Activated T-helper 1 cell treated with anti-CD3 and anti-CD28 coated beads, Interleukin-12 subunit alpha, Interleukin-12 subunit beta, Interleukin-2, Interleukin-4 antibody, amounts not matched to agents 30 ng/mL and 10 ng/mL and 1 ng/mL, durations not matched to agents 14 hours and 24 hours and 36 hours (primary cell): ENCODE measurements around the gene BUD13. TPM values are rescaled to one million over a fixed set of nuclear protein-coding genes. Genes with fewer than 3 reads are reported as not detected.
A peak's percentile ranks its signal among the peaks of the same experiment; 100 is the strongest.

ENCODE experiments used
- DNase-seq: peaks from one replicate; pipeline ENCODE4 v3.0.0; 2021; ENCODE audit warnings: low spot score
- H3K27ac Mint-ChIP-seq: one replicate; pipeline ENCODE4 v1.8.0; 2021; ENCODE audit warnings: mild to moderate bottlenecking, mixed read lengths
- H3K27me3 Mint-ChIP-seq: one replicate; pipeline ENCODE4 v1.8.0; 2022; ENCODE audit warnings: mild to moderate bottlenecking, moderate library complexity, mixed read lengths; ENCODE audit not compliant: insufficient read depth
- H3K36me3 Mint-ChIP-seq: one replicate; pipeline ENCODE4 v1.8.0; 2021; ENCODE audit warnings: low read depth, mixed read lengths
- H3K4me1 Mint-ChIP-seq: one replicate; pipeline ENCODE4 v1.8.0; 2021; ENCODE audit warnings: low read depth, mixed read lengths
- H3K4me3 Mint-ChIP-seq: one replicate; pipeline ENCODE4 v1.8.0; 2021; ENCODE audit warnings: mild to moderate bottlenecking, moderate library complexity, mixed read lengths
- H3K9me3 Mint-ChIP-seq: one replicate; pipeline ENCODE4 v1.8.0; 2021; ENCODE audit warnings: mixed read lengths
- intact Hi-C: fragments of 100-400 bp; cut with micrococcal nuclease; formaldehyde crosslinking; loops from one replicate; pipeline ENCODE4 v1.15.1; 2024
- total RNA-seq: library from RNA; stranded (reverse); gene quantifications from 2 replicates; pipeline ENCODE4 v1.2.3, GENCODE V29; 2022

The BUD13 gene, protein sequence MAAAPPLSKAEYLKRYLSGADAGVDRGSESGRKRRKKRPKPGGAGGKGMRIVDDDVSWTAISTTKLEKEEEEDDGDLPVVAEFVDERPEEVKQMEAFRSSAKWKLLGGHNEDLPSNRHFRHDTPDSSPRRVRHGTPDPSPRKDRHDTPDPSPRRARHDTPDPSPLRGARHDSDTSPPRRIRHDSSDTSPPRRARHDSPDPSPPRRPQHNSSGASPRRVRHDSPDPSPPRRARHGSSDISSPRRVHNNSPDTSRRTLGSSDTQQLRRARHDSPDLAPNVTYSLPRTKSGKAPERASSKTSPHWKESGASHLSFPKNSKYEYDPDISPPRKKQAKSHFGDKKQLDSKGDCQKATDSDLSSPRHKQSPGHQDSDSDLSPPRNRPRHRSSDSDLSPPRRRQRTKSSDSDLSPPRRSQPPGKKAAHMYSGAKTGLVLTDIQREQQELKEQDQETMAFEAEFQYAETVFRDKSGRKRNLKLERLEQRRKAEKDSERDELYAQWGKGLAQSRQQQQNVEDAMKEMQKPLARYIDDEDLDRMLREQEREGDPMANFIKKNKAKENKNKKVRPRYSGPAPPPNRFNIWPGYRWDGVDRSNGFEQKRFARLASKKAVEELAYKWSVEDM
- 30.0 and 33.4 TPM in 2 replicates for total RNA-seq

DNA sequence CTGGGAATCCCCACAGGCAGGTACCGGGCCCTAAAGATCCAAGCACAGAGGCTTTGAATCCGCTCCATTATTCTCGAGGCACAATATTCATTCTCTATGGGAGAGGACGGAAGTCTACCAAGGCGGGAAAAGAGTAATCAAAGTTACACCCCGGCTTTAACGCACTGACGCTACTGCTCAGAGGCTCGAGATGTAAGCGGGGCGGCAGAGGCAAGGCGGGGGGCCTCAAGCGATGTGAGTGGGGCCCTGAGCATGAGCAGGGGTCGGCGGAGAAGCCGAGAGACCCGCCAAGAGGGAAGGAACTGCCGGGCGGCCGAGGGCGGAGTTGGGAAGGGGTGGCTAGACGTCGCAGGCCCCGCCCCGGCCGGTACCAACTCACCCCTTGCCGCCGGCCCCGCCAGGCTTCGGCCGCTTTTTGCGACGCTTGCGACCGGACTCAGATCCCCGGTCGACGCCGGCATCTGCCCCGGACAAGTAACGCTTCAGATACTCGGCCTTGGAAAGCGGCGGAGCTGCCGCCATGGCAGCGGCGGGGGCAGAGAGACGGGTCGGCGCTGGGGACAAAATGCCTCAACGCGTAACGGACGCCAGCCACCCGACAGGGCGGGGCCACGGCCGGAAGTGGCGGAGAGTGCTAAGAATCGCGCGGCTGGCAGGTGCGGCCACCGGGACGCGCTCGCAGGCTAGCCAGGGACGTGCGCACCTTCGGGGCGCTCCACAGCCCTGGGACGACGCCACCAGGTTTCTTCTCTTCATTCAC lies at the start of gene BUD13:
BUD13 (minus strand) TSS at position 545 of the 760 bp plus-strand sequence; CDS start at position 522, 23 bp downstream.
- peak within 1 kb of the TSS; percentile 97 for H3K27ac Mint-ChIP-seq
- H3K36me3 Mint-ChIP-seq, result peaks cover 24% of the 10 kb centered on the region
- DNase-seq, result peak; percentile 93
- H3K4me1 Mint-ChIP-seq, result peaks cover 46% of the 10 kb centered on the region
- intact Hi-C loops, result loop anchor here (1.0 to 2.0 kb wide), 6 partner anchors 16 to 458 kb away; partner anchors contain the start of genes SIDT2, SIK3 and ZPR1
- H3K4me3 Mint-ChIP-seq, result peak within 1 kb of the TSS; percentile 99
- no peaks in the 10 kb centered on the region for H3K27me3 Mint-ChIP-seq
- no peaks in the 10 kb centered on the region for H3K9me3 Mint-ChIP-seq

DNA sequence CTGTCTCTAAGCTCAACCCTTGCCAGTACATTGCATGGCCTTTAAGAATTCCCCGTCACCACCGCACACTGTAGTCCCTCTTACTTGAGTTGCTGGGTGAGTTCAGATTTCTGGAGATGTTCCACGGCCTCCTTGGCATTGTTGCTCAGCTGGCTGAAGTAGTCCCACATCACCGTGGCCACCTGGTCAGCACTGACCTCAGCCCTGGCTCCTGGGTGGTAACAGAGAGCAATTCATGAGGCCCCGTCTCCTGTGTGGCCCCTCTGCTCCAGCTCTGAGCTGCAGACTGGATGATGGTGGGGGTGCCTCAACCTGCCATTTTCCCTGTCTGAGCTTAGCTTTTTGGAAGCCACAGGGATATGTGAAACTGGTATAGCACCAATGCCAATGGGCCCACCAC lies 49.8 kb upstream of the BUD13 start:
- intact Hi-C loops, result no loop called here
- Mint-ChIP-seq H3K4me3 (no peak overlapping the region), H3K27me3 (no peaks in the 10 kb centered on the region), H3K9me3 (no peaks in the 10 kb centered on the region), H3K36me3 (no peaks in the 10 kb centered on the region), H3K4me1 (no peaks in the 10 kb centered on the region), H3K27ac (no peak overlapping the region)
- no peak for DNase-seq

DNA sequence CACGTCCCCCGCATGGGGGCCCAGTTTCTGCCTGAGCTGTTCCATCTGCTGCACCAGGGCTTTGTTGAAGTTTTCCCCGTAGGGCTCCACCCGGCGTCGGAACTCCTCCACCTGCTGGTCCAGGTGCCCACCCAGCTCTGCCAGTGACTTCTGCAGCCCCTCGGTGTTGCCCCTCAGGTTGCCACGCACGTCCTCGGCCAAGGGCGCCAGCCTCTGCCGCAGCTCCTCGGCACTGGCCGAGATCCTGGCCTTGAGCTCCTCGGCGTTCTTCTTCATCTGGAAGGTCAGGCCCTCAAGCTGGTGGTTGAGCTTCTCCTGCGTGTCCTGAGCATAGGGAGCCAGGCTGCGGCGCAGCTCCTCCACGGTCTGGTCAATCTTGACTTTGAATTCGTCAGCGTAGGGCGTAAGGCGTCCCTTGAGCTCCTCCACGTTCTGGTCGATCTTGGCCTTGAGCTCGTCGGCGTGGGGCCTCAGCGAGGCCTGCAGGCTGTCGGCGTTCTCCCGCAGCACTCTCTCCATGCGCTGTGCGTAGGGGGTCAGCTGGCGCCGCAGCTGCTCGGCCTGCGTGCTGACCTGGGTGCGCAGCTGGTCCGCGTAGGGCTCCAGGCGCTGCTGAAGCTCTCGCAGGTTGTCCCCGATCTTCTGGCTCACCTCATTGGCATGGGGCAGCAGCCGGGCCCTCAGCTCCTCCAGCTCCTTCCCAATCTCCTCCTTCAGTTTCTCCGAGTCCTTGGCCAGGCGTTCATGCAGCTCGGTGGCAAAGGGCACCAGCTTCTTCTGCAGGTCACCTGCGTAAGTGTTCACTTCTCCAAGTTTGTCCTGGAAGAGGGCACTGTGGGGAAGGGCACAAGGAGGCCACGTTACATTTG lies 48.5 kb upstream of the BUD13 start:
- Mint-ChIP-seq H3K4me3 (no peak overlapping the region), H3K27ac (no peak overlapping the region), H3K9me3 (no peaks in the 10 kb centered on the region), H3K27me3 (no peaks in the 10 kb centered on the region), H3K4me1 (no peaks in the 10 kb centered on the region), H3K36me3 (no peaks in the 10 kb centered on the region)
- intact Hi-C loops, result no loop called here
- DNase-seq, result no peak

DNA sequence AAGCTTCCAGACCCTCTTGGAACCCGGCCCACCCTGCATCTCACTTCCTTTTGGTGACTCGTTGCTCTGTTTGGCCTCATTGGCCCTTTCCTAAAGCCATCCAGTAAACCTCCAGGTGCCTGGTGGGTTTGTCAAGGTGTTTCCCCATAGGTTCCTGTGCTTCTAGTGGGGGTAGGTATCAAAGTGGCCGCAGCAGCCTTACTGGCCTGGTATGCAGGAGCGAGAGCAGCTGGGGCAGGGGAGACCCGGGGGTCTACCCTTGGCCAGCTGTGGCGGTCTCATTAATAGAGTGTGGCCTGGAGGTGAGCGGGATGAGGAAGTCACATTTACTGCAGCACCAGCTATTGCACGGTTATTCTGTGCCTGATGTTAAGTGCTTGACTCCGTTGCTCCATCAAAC lies 46.3 kb upstream of the BUD13 start:
- Mint-ChIP-seq H3K36me3 (no peaks in the 10 kb centered on the region), H3K27ac (no peak overlapping the region), H3K27me3 (no peaks in the 10 kb centered on the region), H3K4me1 (no peaks in the 10 kb centered on the region), H3K4me3 (no peak overlapping the region), H3K9me3 (no peaks in the 10 kb centered on the region)
- DNase-seq, result no peak
- intact Hi-C loops, result no loop called here

GRCh38 chr11:116814502-116814901 lies 41.7 kb upstream of the BUD13 start:
- no peak for DNase-seq
- H3K27ac Mint-ChIP-seq, result no peak overlapping the region
- no peak overlapping the region for H3K4me3 Mint-ChIP-seq
- H3K4me1 Mint-ChIP-seq, result no peaks in the 10 kb centered on the region
- peaks cover 7% of the 10 kb centered on the region for H3K27me3 Mint-ChIP-seq
- H3K9me3 Mint-ChIP-seq, result no peaks in the 10 kb centered on the region
- intact Hi-C loops, result no loop called here
- no peaks in the 10 kb centered on the region for H3K36me3 Mint-ChIP-seq

GRCh38 chr11:116813781-116814471 lies 41.1 kb upstream of the BUD13 start:
- no peak for DNase-seq

GRCh38 chr11:116813170-116813569 lies 40.4 kb upstream of the BUD13 start:
- no peak overlapping the region for H3K27ac Mint-ChIP-seq
- H3K27me3 Mint-ChIP-seq, result peaks cover 7% of the 10 kb centered on the region
- DNase-seq, result no peak
- H3K9me3 Mint-ChIP-seq, result no peaks in the 10 kb centered on the region
- no peaks in the 10 kb centered on the region for H3K4me1 Mint-ChIP-seq
- no peaks in the 10 kb centered on the region for H3K36me3 Mint-ChIP-seq
- no peak overlapping the region for H3K4me3 Mint-ChIP-seq
- intact Hi-C loops, result no loop called here

More at GRCh38 chr11:116813781-116814471, 41.1 kb upstream of the BUD13 start:
- peaks cover 7% of the 10 kb centered on the region for H3K27me3 Mint-ChIP-seq
- H3K27ac Mint-ChIP-seq, result no peak overlapping the region
- no peaks in the 10 kb centered on the region for H3K9me3 Mint-ChIP-seq
- no peaks in the 10 kb centered on the region for H3K4me1 Mint-ChIP-seq
- intact Hi-C loops, result no loop called here
- no peak overlapping the region for H3K4me3 Mint-ChIP-seq
- H3K36me3 Mint-ChIP-seq, result no peaks in the 10 kb centered on the region

GRCh38 chr11:116812109-116812508 lies 39.3 kb upstream of the BUD13 start:
- Mint-ChIP-seq H3K4me3 (no peak overlapping the region), H3K27ac (no peak overlapping the region), H3K4me1 (no peaks in the 10 kb centered on the region), H3K9me3 (no peaks in the 10 kb centered on the region), H3K27me3 (peaks cover 7% of the 10 kb centered on the region), H3K36me3 (no peaks in the 10 kb centered on the region)
- intact Hi-C loops, result no loop called here
- DNase-seq, result no peak

GRCh38 chr11:116811194-116811593 lies 38.4 kb upstream of the BUD13 start:
- intact Hi-C loops, result no loop called here
- Mint-ChIP-seq H3K36me3 (no peaks in the 10 kb centered on the region), H3K4me3 (no peak overlapping the region), H3K27ac (no peak overlapping the region), H3K27me3 (peaks cover 9% of the 10 kb centered on the region), H3K9me3 (no peaks in the 10 kb centered on the region), H3K4me1 (no peaks in the 10 kb centered on the region)
- no peak for DNase-seq

DNA sequence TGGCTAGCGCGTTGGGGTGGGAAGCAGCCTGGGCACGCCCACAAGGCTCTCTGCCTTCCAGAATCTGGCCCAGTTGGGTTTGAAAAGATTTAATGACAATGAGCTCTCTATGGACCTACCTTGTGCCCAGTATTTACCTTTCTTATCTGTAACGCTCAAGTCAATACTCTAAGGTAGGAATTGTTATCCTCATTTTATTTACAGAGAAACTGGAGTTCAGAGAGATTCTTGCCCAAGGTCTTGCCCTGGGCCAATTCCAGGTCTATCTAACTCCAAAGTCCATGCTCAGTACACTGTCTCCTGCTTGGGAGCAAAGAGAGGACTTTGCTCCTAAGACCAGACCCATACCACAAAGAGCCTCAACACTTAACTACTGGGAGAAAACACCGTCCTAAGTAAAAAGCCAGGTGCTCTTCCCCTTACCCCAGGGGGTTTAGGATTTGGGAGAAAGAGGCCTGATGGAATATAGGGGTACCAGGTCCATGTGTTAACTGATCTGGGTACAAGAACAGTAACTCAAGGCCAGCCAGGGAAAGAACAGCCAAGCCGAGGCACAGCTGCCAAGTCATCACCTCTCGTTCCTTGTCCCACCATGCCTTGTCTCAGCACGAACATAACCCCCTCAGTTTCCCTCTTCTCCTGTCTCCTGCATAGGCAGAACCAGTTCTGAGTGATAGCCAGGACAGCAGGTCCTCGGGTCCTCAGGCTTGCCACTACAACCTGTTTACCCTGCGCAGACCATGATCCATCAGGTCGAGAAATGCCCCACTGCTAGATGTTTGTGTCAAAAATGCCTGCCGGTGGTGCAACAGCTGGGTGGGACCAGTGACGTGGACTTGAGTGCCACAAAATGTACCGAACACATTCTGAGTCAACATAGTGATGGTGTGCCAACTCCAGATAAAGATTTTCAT lies 35.7 kb upstream of the BUD13 start:
- H3K27me3 Mint-ChIP-seq, result peaks cover 6% of the 10 kb centered on the region
- no peak overlapping the region for H3K4me3 Mint-ChIP-seq
- no peaks in the 10 kb centered on the region for H3K4me1 Mint-ChIP-seq
- DNase-seq, result no peak
- H3K27ac Mint-ChIP-seq, result no peak overlapping the region
- intact Hi-C loops, result no loop called here
- H3K9me3 Mint-ChIP-seq, result no peaks in the 10 kb centered on the region
- H3K36me3 Mint-ChIP-seq, result no peaks in the 10 kb centered on the region

DNA sequence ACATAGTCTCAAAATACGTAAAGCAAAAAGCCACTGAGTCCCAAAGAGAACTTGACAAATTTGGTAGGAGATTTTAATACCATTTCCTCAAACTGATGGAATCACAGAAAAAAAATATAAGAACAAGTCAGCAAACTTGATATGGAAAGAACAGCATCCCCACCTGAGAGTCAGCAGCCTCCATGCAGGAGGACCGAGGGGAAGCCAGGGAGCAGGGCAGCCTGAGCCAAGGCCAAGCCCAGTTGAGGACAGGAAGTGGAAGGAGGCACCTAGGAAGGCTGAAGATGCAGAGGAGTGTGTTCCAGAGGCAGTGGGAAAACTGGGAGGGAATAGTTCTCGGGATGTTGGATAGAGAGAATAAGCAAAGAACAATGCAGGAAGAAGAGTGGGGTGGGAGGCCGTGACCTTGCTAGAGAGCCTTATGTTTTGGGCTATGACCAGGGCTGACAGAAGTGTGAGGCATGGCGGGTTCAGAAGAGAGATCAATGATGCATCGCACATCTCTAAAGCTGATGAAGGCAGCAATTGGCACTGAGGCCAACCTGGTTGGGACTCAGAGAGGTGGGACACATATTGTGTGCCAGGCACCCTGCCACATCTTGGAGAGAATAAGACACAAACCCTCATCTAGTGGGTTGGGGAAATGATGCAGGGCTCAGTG lies 34.9 kb upstream of the BUD13 start:
- intact Hi-C loops, result no loop called here
- no peaks in the 10 kb centered on the region for H3K36me3 Mint-ChIP-seq
- no peak overlapping the region for H3K4me3 Mint-ChIP-seq
- H3K9me3 Mint-ChIP-seq, result no peaks in the 10 kb centered on the region
- no peak for DNase-seq
- peaks cover 8% of the 10 kb centered on the region for H3K27me3 Mint-ChIP-seq
- H3K27ac Mint-ChIP-seq, result no peak overlapping the region
- H3K4me1 Mint-ChIP-seq, result no peaks in the 10 kb centered on the region
